T-helper 1 cell (primary cell): Measurements from ENCODE around the gene FMN2.
"Not testable (repeated sequence)": the region's sequence is repeated elsewhere in the genome, so short reads cannot be mapped to it uniquely, and the experiment has no call there.

Source experiments
- DNase-seq, 5 donors: peaks; one replicate each; pipeline ENCODE4 v3.0.0-alpha.2; 2012 to 2020

FMN2 gene

GRCh38 chr1:240256836-240257503 is 165.3 kb downstream of the FMN2 start:
- no peak for DNase-seq

GRCh38 chr1:240258910-240259309 is 167.2 kb downstream of the FMN2 start:
- no peak for DNase-seq

- not testable (repeated sequence) for DNase-seq
Measured at GRCh38 chr1:240264494-240264893, 172.8 kb downstream of the FMN2 start.

GRCh38 chr1:240271081-240271480 is 179.4 kb downstream of the FMN2 start:
- DNase-seq: no peak

- DNase-seq: no peak
Measured at GRCh38 chr1:240274569-240274968, 182.9 kb downstream of the FMN2 start.

- DNase-seq: not testable (repeated sequence)
Measured at GRCh38 chr1:240275219-240275618, 183.5 kb downstream of the FMN2 start.

- no peak for DNase-seq
Measured at GRCh38 chr1:240278082-240278481, 186.4 kb downstream of the FMN2 start.

GRCh38 chr1:240280560-240281322 is 189.1 kb downstream of the FMN2 start:
- DNase-seq: no peak

GRCh38 chr1:240282061-240282830 is 190.6 kb downstream of the FMN2 start:
- DNase-seq: no peak

GRCh38 chr1:240284656-240285414 is 193.2 kb downstream of the FMN2 start:
- DNase-seq: no peak

GRCh38 chr1:240285540-240285939 is 193.9 kb downstream of the FMN2 start:
- DNase-seq: no peak

- no peak for DNase-seq
Measured at GRCh38 chr1:240287722-240288121, 196.0 kb downstream of the FMN2 start.

GRCh38 chr1:240293706-240294105 is 202.0 kb downstream of the FMN2 start:
- no peak for DNase-seq

GRCh38 chr1:240294566-240294965 is 202.9 kb downstream of the FMN2 start:
- DNase-seq: no peak

GRCh38 chr1:240295811-240296210 is 204.1 kb downstream of the FMN2 start:
- DNase-seq: no peak

GRCh38 chr1:240304466-240304865 is 212.8 kb downstream of the FMN2 start:
- no peak for DNase-seq

GRCh38 chr1:240306673-240307072 is 215.0 kb downstream of the FMN2 start:
- DNase-seq: no peak

- DNase-seq: no peak
Measured at GRCh38 chr1:240308096-240308495, 216.4 kb downstream of the FMN2 start.

GRCh38 chr1:240309769-240310168 is 218.1 kb downstream of the FMN2 start:
- no peak for DNase-seq

GRCh38 chr1:240310226-240310925 is 218.7 kb downstream of the FMN2 start:
- no peak for DNase-seq

GRCh38 chr1:240312872-240313271 is 221.2 kb downstream of the FMN2 start:
- DNase-seq: no peak
